SK-N-SH (cell line): ENCODE data around the gene PARD3. TPM values are rescaled to one million over a fixed set of nuclear protein-coding genes. Genes with fewer than 3 reads are reported as not detected.

Source experiments
- CTCF ChIA-PET: fragments of 300-600, 350-600 bp; formaldehyde crosslinking; extraction: SDS; loops from one replicate; lab custom pipeline; 2021; lab: Yijun Ruan, JAX
- POLR2A ChIA-PET: fragments of 350-600 bp; sonication (Branson Sonifier 250); formaldehyde crosslinking; extraction: SDS; loops from one replicate; lab custom pipeline; 2020; ENCODE audit warnings: antibody characterized with exemption, inconsistent platforms; lab: Yijun Ruan, JAX
- DNase-seq: peaks from one replicate; pipeline ENCODE4 v3.0.0; 2012
- H2AFZ ChIP-seq: fragments of 200-600 bp; sonication (generic); 2 replicates; pipeline ENCODE4 v1.8.1; 2016; ENCODE audit warnings: antibody characterized with exemption, mild to moderate bottlenecking, low read depth
- H3F3A ChIP-seq: fragments of 200-600 bp; sonication (generic); replicated peaks from 2 replicates; pipeline ENCODE3; 2016; ENCODE audit warnings: antibody characterized with exemption, mild to moderate bottlenecking; ENCODE audit not compliant: insufficient read depth
- H3K27ac ChIP-seq, 2 experiments: fragments of 200-500 bp in 1 of 2; fragments of 200-600 bp in 1 of 2; sonication (Bioruptor generic) in 1 of 2; sonication (generic), shearing (Covaris generic) in 1 of 2; 2 replicates each; pipeline versions ENCODE4 v1.5.1 to v1.6.1; 2014 to 2016; ENCODE audit warnings: low read depth in 2 of 2, inconsistent platforms in 1 of 2, low read length in 1 of 2, mild to moderate bottlenecking in 1 of 2, mixed read lengths in 1 of 2
- H3K27me3 ChIP-seq: fragments of 200-600 bp; sonication (generic), shearing (Covaris generic); 2 replicates; pipeline ENCODE4 v1.6.1; 2016; ENCODE audit warnings: mixed run types; ENCODE audit not compliant: insufficient read depth
- H3K36me3 ChIP-seq, 2 experiments: fragments of 200-500 bp in 1 of 2; fragments of 200-600 bp in 1 of 2; sonication (Bioruptor generic) in 1 of 2; sonication (generic) in 1 of 2; replicated peaks in 1 of 2; 2 replicates each; pipeline versions ENCODE3 to v1.5.1; 2014 to 2016; ENCODE audit warnings: low read length in 1 of 2, mild to moderate bottlenecking in 1 of 2; ENCODE audit not compliant: insufficient read depth in 2 of 2, control insufficient read depth in 1 of 2
- H3K4me1 ChIP-seq, 2 experiments: fragments of 200-500 bp in 1 of 2; fragments of 200-600 bp in 1 of 2; sonication (Bioruptor generic) in 1 of 2; sonication (generic), shearing (Covaris generic) in 1 of 2; 2 replicates each; pipeline versions ENCODE4 v1.5.1 to v1.6.1; 2014 to 2016; ENCODE audit warnings: low read depth in 1 of 2, low read length in 1 of 2, mixed run types in 1 of 2; ENCODE audit not compliant: insufficient read depth in 2 of 2, control insufficient read depth in 1 of 2
- H3K4me2 ChIP-seq: fragments of 200-600 bp; sonication (generic), shearing (Covaris generic); 2 replicates; pipeline ENCODE4 v1.6.1; 2017; ENCODE audit warnings: mixed run types
- H3K4me3 ChIP-seq, 2 experiments: fragments of 200-500 bp in 1 of 2; fragments of 200-600 bp in 1 of 2; sonication (Bioruptor generic) in 1 of 2; sonication (generic), shearing (Covaris generic) in 1 of 2; 2 replicates each; pipeline versions ENCODE4 v1.5.1 to v1.8.1; 2014 to 2016; ENCODE audit warnings: low read depth in 2 of 2, inconsistent platforms in 1 of 2, low read length in 1 of 2, mild to moderate bottlenecking in 1 of 2, mixed read lengths in 1 of 2, moderate library complexity in 1 of 2
- H3K79me2 ChIP-seq: fragments of 200-600 bp; sonication (generic); 2 replicates; pipeline ENCODE4 v1.8.1; 2017; ENCODE audit warnings: mild to moderate bottlenecking; ENCODE audit not compliant: insufficient read depth
- H3K9ac ChIP-seq: fragments of 200-600 bp; sonication (generic); 2 replicates; pipeline ENCODE4 v1.6.1; 2017; ENCODE audit warnings: mixed run types
- H3K9me2 ChIP-seq: fragments of 200-600 bp; sonication (generic); 2 replicates; pipeline ENCODE4 v1.6.1; 2017; ENCODE audit warnings: mixed run types
- H3K9me3 ChIP-seq: fragments of 200-600 bp; sonication (generic); 2 replicates; pipeline ENCODE4 v1.6.1; 2017; ENCODE audit warnings: mixed run types, mild to moderate bottlenecking, moderate library complexity
- H4K20me1 ChIP-seq: fragments of 200-600 bp; sonication (generic); 2 replicates; pipeline ENCODE4 v1.6.1; 2017; ENCODE audit warnings: mild to moderate bottlenecking, mixed run types; ENCODE audit not compliant: insufficient read depth
- CHD2 ChIP-seq: fragments of 150-350 bp; IDR thresholded peaks from 2 replicates; pipeline ENCODE4 v1.6.1; 2018; ENCODE audit warnings: low read length; ENCODE audit not compliant: partially characterized antibody
- ELF1 ChIP-seq: IDR thresholded peaks from 2 replicates; pipeline ENCODE4 v1.4.0; 2012
- EP300 ChIP-seq, 2 experiments: IDR thresholded peaks; 2 replicates each; pipeline versions ENCODE4 v1.4.0 to v1.6.1; 2012; ENCODE audit warnings: borderline replicate concordance in 1 of 2, low read depth in 1 of 2, low read length in 1 of 2
- EZH2phosphoT487 ChIP-seq: fragments of 200-600 bp; sonication (generic); IDR thresholded peaks from 2 replicates; pipeline ENCODE4 v1.6.1; 2017; ENCODE audit warnings: low read depth, mixed run types, mild to moderate bottlenecking, antibody characterized with exemption, moderate library complexity, borderline replicate concordance
- FOXM1 ChIP-seq: IDR thresholded peaks from 2 replicates; pipeline ENCODE4 v1.4.0; 2012; ENCODE audit warnings: low read depth, mild to moderate bottlenecking
- IRF3 ChIP-seq: fragments of 150-350 bp; IDR thresholded peaks from 2 replicates; pipeline ENCODE4 v1.6.1; 2016; ENCODE audit warnings: mild to moderate bottlenecking, low read depth, low read length
- JUND ChIP-seq: IDR thresholded peaks from 2 replicates; pipeline ENCODE4 v1.4.0; 2012
- MAX ChIP-seq: IDR thresholded peaks from 2 replicates; pipeline ENCODE4 v1.4.0; 2012; ENCODE audit warnings: low read depth
- MXI1 ChIP-seq: IDR thresholded peaks from 2 replicates; pipeline ENCODE4 v1.6.1; 2012; ENCODE audit warnings: mild to moderate bottlenecking, low read depth, low read length, improper control_type of control experiment
- NRF1 ChIP-seq: IDR thresholded peaks from 2 replicates; pipeline ENCODE4 v1.6.1; 2012; ENCODE audit warnings: low read depth, mild to moderate bottlenecking, low read length
- PBX3 ChIP-seq: IDR thresholded peaks from 2 replicates; pipeline ENCODE4; 2012
- RAD21 ChIP-seq: IDR thresholded peaks from 2 replicates; pipeline ENCODE4 v1.6.1; 2012; ENCODE audit warnings: mild to moderate bottlenecking, low read length
- RCOR1 ChIP-seq: fragments of 150-350 bp; IDR thresholded peaks from 2 replicates; pipeline ENCODE4 v1.6.1; 2017; ENCODE audit warnings: antibody characterized with exemption, low read length
- RFX5 ChIP-seq: IDR thresholded peaks from 2 replicates; pipeline ENCODE4 v1.6.1; 2012; ENCODE audit warnings: mild to moderate bottlenecking, improper control_type of control experiment, low read length
- RXRA ChIP-seq: IDR thresholded peaks from 2 replicates; pipeline ENCODE4 v1.4.0; 2012; ENCODE audit warnings: low read depth, mild to moderate bottlenecking, borderline replicate concordance
- SMC3 ChIP-seq: IDR thresholded peaks from 2 replicates; pipeline ENCODE4 v1.6.1; 2012; ENCODE audit warnings: low read depth, low read length, improper control_type of control experiment
- TAF1 ChIP-seq: IDR thresholded peaks from 2 replicates; pipeline ENCODE4 v1.6.1; 2012; ENCODE audit warnings: low read depth, mild to moderate bottlenecking, low read length, moderate library complexity, borderline replicate concordance
- TCF12 ChIP-seq: IDR thresholded peaks from 2 replicates; pipeline ENCODE4 v1.4.0; 2012
- WGBS: methylation state at CpG from one replicate; pipeline ENCODE4 v1.1.6; 2017; ENCODE audit warnings: low lambda C conversion rate; 5-methylcytosine and 5-hydroxymethylcytosine counted together
- polyA plus RNA-seq, 3 experiments: library from polyadenylated mRNA; depleted of rRNA; stranded (reverse); fragments of >200 nt; gene quantifications; 2 replicates each; pipeline ENCODE4 v1.2.3, GENCODE V29; 2012
- TF ChIP-seq, protein P1 (sequence below): fragments of 200-600 bp; sonication (generic); IDR thresholded peaks from 2 replicates; pipeline ENCODE4 v1.6.1; 2017; ENCODE audit warnings: antibody characterized with exemption, mild to moderate bottlenecking, moderate library complexity

Gene PARD3
- polyA plus RNA-seq, 1 of the 3 experiments (the other 2 are of a cell fraction) = 29.4 TPM

- CTCF ChIA-PET = no interaction called here
- TF ChIP-seq FOXM1 (no peak), CHD2 (no peak), RXRA (no peak), EP300 (IDR thresholded peaks at IDR 0.05; ENCODE audit: borderline replicate concordance in 1 of 2, low read depth in 1 of 2, low read length in 1 of 2) (no peak), IRF3 (no peak), NRF1 (no peak), JUND (no peak), RFX5 (no peak), PBX3 (no peak), RCOR1 (no peak), TCF12 (no peak), SMC3 (no peak), EZH2phosphoT487 (no peak)
Observed at GRCh38 chr10:34345383-34345782, 469.7 kb downstream of the PARD3 start.

DNA sequence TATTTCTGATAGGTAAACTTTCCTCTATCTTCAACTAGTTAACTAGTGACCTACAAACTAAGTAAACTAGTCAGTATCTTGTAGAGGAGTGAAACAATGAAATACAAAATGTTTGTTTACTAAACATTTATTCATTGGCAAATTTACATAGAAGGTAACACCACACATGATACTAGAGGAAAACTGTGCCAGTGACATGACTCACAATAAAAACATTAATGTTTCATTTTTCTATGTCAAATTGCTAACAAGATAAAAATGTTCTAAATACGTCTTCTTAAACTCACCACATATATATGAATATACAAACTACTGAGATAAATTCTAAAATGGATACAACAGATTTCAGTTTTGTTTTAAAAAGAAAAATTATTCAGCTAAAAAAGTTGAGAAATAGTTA is 471.3 kb downstream of the PARD3 start:
- 25% methylated on average over 1 of the region's 1 CpG for WGBS
- peaks cover 7 to 29% of the 10 kb centered on the region in 2 experiments for H3K4me1 ChIP-seq
- H3K4me2 ChIP-seq = peak overlapping the region; percentile 36
- CTCF ChIA-PET = no interaction called here
- no peaks in the 10 kb centered on the region; the same call in 1 of the 2 replicates for H3K9me3 ChIP-seq
- POLR2A ChIA-PET = no interaction called here
- no peaks in the 10 kb centered on the region for H4K20me1 ChIP-seq
- H3K79me2 ChIP-seq = no peaks in the 10 kb centered on the region
- no peak overlapping the region for H3K4me3 ChIP-seq
- H3K36me3 ChIP-seq = peaks cover 2 to 24% of the 10 kb centered on the region in 2 experiments
- H3K27ac ChIP-seq = peak overlapping the region in 1 of 2 experiments; percentile 55; a peak in 1 of 4 replicates
- no peaks in the 10 kb centered on the region for H3K27me3 ChIP-seq
- no peak overlapping the region for H3K9ac ChIP-seq
- no peak for DNase-seq
- no peaks in the 10 kb centered on the region for H3K9me2 ChIP-seq
- no peak overlapping the region for H2AFZ ChIP-seq
- H3F3A ChIP-seq = peaks cover 10% of the 10 kb centered on the region
- 0 out of 2 replicates have a peak, but pooled peaks have one; percentile 26 for TF ChIP-seq JUND
- no peak for TF ChIP-seq RAD21
- TF ChIP-seq EP300 (IDR thresholded peaks at IDR 0.05; ENCODE audit: borderline replicate concordance in 1 of 2, low read depth in 1 of 2, low read length in 1 of 2) = no peak
- no peak for TF ChIP-seq TAF1
- peak; percentile 11; the same call in 1 of the 2 replicates for TF ChIP-seq PBX3
- TF ChIP-seq, protein P1, sequence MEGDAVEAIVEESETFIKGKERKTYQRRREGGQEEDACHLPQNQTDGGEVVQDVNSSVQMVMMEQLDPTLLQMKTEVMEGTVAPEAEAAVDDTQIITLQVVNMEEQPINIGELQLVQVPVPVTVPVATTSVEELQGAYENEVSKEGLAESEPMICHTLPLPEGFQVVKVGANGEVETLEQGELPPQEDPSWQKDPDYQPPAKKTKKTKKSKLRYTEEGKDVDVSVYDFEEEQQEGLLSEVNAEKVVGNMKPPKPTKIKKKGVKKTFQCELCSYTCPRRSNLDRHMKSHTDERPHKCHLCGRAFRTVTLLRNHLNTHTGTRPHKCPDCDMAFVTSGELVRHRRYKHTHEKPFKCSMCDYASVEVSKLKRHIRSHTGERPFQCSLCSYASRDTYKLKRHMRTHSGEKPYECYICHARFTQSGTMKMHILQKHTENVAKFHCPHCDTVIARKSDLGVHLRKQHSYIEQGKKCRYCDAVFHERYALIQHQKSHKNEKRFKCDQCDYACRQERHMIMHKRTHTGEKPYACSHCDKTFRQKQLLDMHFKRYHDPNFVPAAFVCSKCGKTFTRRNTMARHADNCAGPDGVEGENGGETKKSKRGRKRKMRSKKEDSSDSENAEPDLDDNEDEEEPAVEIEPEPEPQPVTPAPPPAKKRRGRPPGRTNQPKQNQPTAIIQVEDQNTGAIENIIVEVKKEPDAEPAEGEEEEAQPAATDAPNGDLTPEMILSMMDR = no peak
- no peak for TF ChIP-seq RXRA
- no peak for TF ChIP-seq FOXM1
- TF ChIP-seq IRF3 = no peak
- TF ChIP-seq MAX = no peak
- no peak for TF ChIP-seq MXI1
- no peak for TF ChIP-seq ELF1
- TF ChIP-seq EZH2phosphoT487 = no peak

More at GRCh38 chr10:34345383-34345782, 469.7 kb downstream of the PARD3 start:
- POLR2A ChIA-PET = no interaction called here
- no peak overlapping the region for H3K9ac ChIP-seq
- no peaks in the 10 kb centered on the region for H3K79me2 ChIP-seq
- H3K36me3 ChIP-seq = peaks cover 2 to 32% of the 10 kb centered on the region in 2 experiments
- no peak overlapping the region for H3K4me3 ChIP-seq
- H3K9me2 ChIP-seq = no peaks in the 10 kb centered on the region
- H4K20me1 ChIP-seq = no peaks in the 10 kb centered on the region
- no peaks in the 10 kb centered on the region for H3K27me3 ChIP-seq
- peaks cover 4% of the 10 kb centered on the region for H3F3A ChIP-seq
- no peak overlapping the region for H2AFZ ChIP-seq
- no peaks in the 10 kb centered on the region; the same call in 1 of the 2 replicates for H3K9me3 ChIP-seq
- peaks cover 2 to 23% of the 10 kb centered on the region in 2 experiments for H3K4me1 ChIP-seq
- peak overlapping the region in 1 of 2 experiments; percentile 55; a peak in 1 of 4 replicates for H3K27ac ChIP-seq
- DNase-seq = no peak
- no peak overlapping the region for H3K4me2 ChIP-seq
- 94% methylated on average over 5 of the region's 5 CpGs for WGBS
